OCI-LY3 (cell line): Measurements from ENCODE around the gene RELT.

Experiments used
- H2AFZ ChIP-seq: fragments of 200-600, 300-600 bp; shearing (Covaris generic); 2 replicates; pipeline ENCODE4 v1.6.0; 2014; ENCODE audit warnings: antibody characterized with exemption, low read depth, low read length
- H3K27ac ChIP-seq: fragments of 200-600, 300-600 bp; sonication (generic); 2 replicates; pipeline ENCODE4 v1.5.1; 2014; ENCODE audit warnings: mild to moderate bottlenecking, low read length, moderate library complexity, mixed read lengths
- H3K27me3 ChIP-seq: fragments of 200-600, 300-600 bp; sonication (generic); 2 replicates; pipeline ENCODE4 v1.6.1; 2014; ENCODE audit warnings: low read depth, low read length, mixed read lengths
- H3K36me3 ChIP-seq: fragments of 200-600, 300-600 bp; sonication (generic); replicated peaks from 2 replicates; pipeline ENCODE3; 2014; ENCODE audit warnings: low read depth, low read length, mixed read lengths
- H3K4me1 ChIP-seq: fragments of 300-600, 200-600 bp; sonication (generic); 2 replicates; pipeline ENCODE4 v1.6.1; 2014; ENCODE audit warnings: low read length, mixed read lengths
- H3K4me2 ChIP-seq: fragments of 200-600, 300-600 bp; sonication (generic); 2 replicates; pipeline ENCODE4 v1.6.1; 2014; ENCODE audit warnings: low read length, mixed read lengths
- H3K4me3 ChIP-seq: fragments of 300-600, 200-600 bp; sonication (generic); 2 replicates; pipeline ENCODE4 v1.5.1; 2014; ENCODE audit warnings: antibody characterized with exemption, mild to moderate bottlenecking, low read length, moderate library complexity
- H3K79me2 ChIP-seq: fragments of 300-600, 200-600 bp; shearing (Covaris generic); 2 replicates; pipeline ENCODE4 v1.6.1; 2014; ENCODE audit warnings: mild to moderate bottlenecking, low read length, mixed read lengths
- H3K9ac ChIP-seq: fragments of 300-600, 200-600 bp; shearing (Covaris generic); 2 replicates; pipeline ENCODE4 v1.6.0; 2014; ENCODE audit warnings: mild to moderate bottlenecking, low read length, moderate library complexity
- H3K9me3 ChIP-seq: fragments of 200-600, 300-600 bp; shearing (Covaris generic); 2 replicates; pipeline ENCODE4 v1.6.1; 2014; ENCODE audit warnings: low read length, mixed read lengths; ENCODE audit not compliant: insufficient read depth
- H4K20me1 ChIP-seq: fragments of 200-600, 300-600 bp; sonication (generic); 2 replicates; pipeline ENCODE4 v1.6.1; 2016; ENCODE audit warnings: low read length, mixed read lengths; ENCODE audit not compliant: insufficient read depth
- CTCF ChIP-seq: fragments of 200-600, 300-600 bp; sonication (generic); IDR thresholded peaks from 2 replicates; pipeline ENCODE4 v1.5.1; 2014; ENCODE audit warnings: antibody characterized with exemption, low read length, low read depth
- EZH2phosphoT487 ChIP-seq: fragments of 200-600 bp; shearing (Covaris generic); IDR thresholded peaks from 2 replicates; pipeline ENCODE4 v1.6.1; 2018; ENCODE audit warnings: antibody characterized with exemption, mixed run types, low read depth

The RELT gene

GRCh38 chr11:73376160-73376802 lies at the start of gene RELT:
TSS of gene RELT (plus strand) at chr11:73376399. CDS start at chr11:73389137, 12,738 bp downstream.
- Histone ChIP-seq H3K4me3 (peak within 1 kb of the TSS; percentile 88), H3K79me2 (peaks cover 50% of the 10 kb centered on the region), H3K27ac (peak within 1 kb of the TSS; percentile 42), H3K36me3 (no peaks in the 10 kb centered on the region), H3K27me3 (no peaks in the 10 kb centered on the region), H3K4me1 (peaks cover 26% of the 10 kb centered on the region), H3K9ac (peak within 1 kb of the TSS; percentile 89), H2AFZ (peak within 1 kb of the TSS; percentile 95), H4K20me1 (peaks cover 40% of the 10 kb centered on the region), H3K9me3 (no peaks in the 10 kb centered on the region), H3K4me2 (peak within 1 kb of the TSS; percentile 90)
- peak; percentile 79 for TF ChIP-seq CTCF
- no peak for TF ChIP-seq EZH2phosphoT487

GRCh38 chr11:73326929-73327811 lies 49.0 kb upstream of the RELT start:
- H3K9me3 ChIP-seq: no peaks in the 10 kb centered on the region
- TF ChIP-seq CTCF: no peak
- TF ChIP-seq EZH2phosphoT487: no peak
- H3K36me3 ChIP-seq: no peaks in the 10 kb centered on the region
- H3K79me2 ChIP-seq: no peaks in the 10 kb centered on the region
- no peak overlapping the region for H2AFZ ChIP-seq
- no peak overlapping the region for H3K9ac ChIP-seq
- H3K4me2 ChIP-seq: no peak overlapping the region
- no peak overlapping the region for H3K27ac ChIP-seq
- H3K27me3 ChIP-seq: no peaks in the 10 kb centered on the region
- H3K4me3 ChIP-seq: no peak overlapping the region
- no peaks in the 10 kb centered on the region for H4K20me1 ChIP-seq
- peaks cover 55% of the 10 kb centered on the region for H3K4me1 ChIP-seq

- Histone ChIP-seq H3K4me1 (peaks cover 47% of the 10 kb centered on the region), H3K36me3 (no peaks in the 10 kb centered on the region), H3K4me2 (no peak overlapping the region), H3K27ac (no peak overlapping the region), H3K9me3 (no peaks in the 10 kb centered on the region), H3K27me3 (no peaks in the 10 kb centered on the region), H3K79me2 (no peaks in the 10 kb centered on the region), H2AFZ (no peak overlapping the region), H3K4me3 (no peak overlapping the region), H4K20me1 (no peaks in the 10 kb centered on the region), H3K9ac (no peak overlapping the region)
- TF ChIP-seq CTCF (no peak), EZH2phosphoT487 (no peak)
Observed at GRCh38 chr11:73327812-73328364, 48.3 kb upstream of the RELT start.

GRCh38 chr11:73330569-73331093 lies 45.6 kb upstream of the RELT start:
- Histone ChIP-seq H2AFZ (no peak overlapping the region), H4K20me1 (no peaks in the 10 kb centered on the region), H3K27me3 (no peaks in the 10 kb centered on the region), H3K4me3 (no peak overlapping the region), H3K9ac (no peak overlapping the region), H3K4me2 (no peak overlapping the region), H3K79me2 (no peaks in the 10 kb centered on the region), H3K36me3 (no peaks in the 10 kb centered on the region), H3K9me3 (no peaks in the 10 kb centered on the region), H3K27ac (no peak overlapping the region), H3K4me1 (peaks cover 30% of the 10 kb centered on the region)
- TF ChIP-seq EZH2phosphoT487: no peak
- peak; percentile 30 for TF ChIP-seq CTCF
